ENCODE data around the gene ACKR3. TPM values are rescaled to one million over a fixed set of nuclear protein-coding genes. Genes with fewer than 3 reads are reported as not detected.

The ACKR3 gene
- total RNA-seq, 2 experiments from 2014 or later, result 0.86 to 1.6 TPM

DNA sequence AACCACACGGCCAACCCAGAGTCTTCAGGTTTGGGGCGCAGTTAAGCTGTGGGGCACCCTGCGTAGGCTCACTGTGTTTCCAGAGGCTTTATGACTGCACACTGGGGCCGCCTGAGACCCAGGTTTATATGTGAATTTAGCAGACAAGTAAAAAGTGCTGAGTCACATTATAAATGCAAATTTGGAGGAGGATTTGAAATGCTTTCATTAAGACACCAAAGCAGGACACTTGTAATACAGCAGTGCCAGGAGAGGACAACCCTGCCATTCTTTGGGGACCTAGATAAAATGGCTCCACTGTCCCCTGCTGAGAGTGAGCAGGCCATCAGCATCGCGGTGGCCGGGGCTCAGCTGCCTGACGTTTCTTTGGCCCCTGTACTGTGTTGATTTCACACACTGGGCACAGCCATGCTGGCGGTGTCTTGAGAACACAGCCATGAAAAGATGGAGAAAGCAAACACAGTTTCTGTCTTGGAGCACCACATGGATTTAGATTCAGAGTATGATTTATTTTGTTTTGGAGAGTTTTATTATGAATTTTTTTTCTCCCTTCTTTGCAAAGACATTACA, 10.2 kb downstream of the ACKR3 start:
- CTCF ChIA-PET, result no interaction called here

DNA sequence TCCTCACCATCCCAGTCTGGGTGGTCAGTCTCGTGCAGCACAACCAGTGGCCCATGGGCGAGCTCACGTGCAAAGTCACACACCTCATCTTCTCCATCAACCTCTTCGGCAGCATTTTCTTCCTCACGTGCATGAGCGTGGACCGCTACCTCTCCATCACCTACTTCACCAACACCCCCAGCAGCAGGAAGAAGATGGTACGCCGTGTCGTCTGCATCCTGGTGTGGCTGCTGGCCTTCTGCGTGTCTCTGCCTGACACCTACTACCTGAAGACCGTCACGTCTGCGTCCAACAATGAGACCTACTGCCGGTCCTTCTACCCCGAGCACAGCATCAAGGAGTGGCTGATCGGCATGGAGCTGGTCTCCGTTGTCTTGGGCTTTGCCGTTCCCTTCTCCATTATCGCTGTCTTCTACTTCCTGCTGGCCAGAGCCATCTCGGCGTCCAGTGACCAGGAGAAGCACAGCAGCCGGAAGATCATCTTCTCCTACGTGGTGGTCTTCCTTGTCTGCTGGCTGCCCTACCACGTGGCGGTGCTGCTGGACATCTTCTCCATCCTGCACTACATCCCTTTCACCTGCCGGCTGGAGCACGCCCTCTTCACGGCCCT, 11.2 kb downstream of the ACKR3 start:
- CTCF ChIA-PET, result no interaction called here
- POLR2A ChIA-PET, result no interaction called here

More for the DNA sequence above, 10.2 kb downstream of the ACKR3 start:
- POLR2A ChIA-PET, result no interaction called here

DNA sequence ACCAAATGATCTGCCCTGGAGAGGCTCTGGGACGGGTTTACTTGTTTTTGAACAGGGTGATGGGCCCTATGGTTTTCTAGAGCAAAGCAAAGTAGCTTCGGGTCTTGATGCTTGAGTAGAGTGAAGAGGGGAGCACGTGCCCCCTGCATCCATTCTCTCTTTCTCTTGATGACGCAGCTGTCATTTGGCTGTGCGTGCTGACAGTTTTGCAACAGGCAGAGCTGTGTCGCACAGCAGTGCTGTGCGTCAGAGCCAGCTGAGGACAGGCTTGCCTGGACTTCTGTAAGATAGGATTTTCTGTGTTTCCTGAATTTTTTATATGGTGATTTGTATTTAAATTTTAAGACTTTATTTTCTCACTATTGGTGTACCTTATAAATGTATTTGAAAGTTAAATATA, 11.9 kb downstream of the ACKR3 start:
- ChIA-PET POLR2A (no interaction called here), CTCF (no interaction called here)

DNA sequence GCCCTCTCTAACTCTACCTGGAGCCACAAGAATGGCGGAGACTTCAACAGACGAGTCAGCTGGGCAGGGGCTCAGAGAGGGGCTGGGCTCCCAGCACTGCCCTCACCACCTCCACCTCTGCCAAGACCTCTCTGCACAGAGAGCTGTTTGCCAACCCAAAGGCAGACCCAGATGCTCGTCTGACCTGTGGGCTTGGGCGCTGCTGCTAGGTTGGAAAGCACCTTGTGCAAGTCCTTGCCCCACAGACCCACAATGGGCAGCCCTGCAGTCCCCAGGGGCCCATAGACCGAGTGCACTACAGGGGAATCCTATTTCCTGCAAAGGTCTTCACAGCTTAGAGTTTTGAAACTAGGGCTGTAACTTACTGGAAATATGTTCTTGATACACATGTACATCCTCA, 13.3 kb downstream of the ACKR3 start:
- POLR2A ChIA-PET, result no interaction called here
- CTCF ChIA-PET, result no interaction called here

DNA sequence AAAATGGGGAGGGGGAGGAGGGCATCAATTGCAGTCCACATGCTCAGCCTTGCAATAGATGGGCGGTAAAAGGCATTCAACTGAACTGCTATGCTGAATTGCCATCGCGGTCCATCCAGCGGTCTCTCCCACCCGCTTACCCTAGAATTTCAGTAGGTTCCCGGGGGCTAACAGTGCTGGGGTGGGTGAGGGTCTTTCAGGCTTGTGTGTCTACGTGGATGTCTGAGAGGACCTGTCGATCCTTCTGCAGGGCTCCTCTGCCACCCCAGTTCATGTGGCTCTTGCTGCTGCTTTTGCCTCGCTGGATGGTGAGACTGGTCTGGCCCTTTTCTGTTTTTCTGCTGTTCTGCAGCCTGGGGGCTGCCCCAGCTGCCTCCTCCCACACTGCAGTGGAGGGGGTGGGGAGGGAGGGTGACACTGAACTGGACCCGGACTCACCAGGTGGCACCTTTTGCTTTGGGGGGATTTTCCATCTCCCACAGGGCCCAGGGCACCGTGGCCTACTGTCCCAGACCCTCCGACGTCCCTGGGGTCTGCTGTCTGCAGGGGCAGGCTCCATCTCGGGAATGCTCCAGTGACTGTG, 14.1 kb downstream of the ACKR3 start:
- POLR2A ChIA-PET, result no interaction called here
- CTCF ChIA-PET, result no interaction called here

DNA sequence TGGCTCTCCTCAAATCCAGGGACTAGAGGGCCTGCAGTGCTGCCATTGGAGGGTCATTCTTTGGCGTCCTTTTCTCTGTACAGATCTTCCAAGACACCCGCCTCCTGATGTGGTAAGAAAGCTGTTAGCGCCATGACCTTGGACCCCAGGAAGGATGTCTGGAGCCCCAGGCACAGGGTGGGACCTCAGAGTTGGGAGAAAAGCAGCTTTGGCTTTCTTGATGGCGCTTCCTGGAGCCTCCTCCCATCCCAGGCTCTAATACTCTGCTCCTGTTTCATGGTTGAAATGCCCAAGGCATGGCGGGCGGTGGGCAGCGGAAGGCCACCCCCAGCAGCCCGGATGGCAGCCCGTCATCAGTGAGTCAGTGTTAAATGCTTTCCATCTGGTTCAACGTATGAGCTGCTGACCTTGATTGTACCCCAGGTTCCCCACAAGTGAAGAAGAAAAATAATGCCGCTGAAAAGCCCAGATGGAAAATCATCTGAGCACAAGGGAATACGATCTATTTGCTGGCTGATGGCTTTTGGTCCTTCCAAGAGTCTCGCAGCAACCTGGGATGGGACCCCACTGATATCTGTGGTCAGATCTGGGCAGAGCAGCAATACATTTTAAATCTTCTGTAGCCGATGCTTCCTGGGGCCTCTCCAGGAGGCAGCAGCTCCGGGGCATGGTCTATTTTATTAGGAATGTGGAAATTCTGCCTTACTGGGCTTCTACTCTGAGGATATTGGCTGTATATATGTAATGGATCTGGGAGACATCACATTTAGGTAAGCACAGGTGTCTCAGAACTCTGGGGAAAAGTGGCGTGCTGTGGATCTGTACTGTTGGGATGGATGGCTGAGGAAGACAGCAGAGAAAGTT, 15.1 kb downstream of the ACKR3 start:
- ChIA-PET CTCF (no interaction called here), POLR2A (no interaction called here)

DNA sequence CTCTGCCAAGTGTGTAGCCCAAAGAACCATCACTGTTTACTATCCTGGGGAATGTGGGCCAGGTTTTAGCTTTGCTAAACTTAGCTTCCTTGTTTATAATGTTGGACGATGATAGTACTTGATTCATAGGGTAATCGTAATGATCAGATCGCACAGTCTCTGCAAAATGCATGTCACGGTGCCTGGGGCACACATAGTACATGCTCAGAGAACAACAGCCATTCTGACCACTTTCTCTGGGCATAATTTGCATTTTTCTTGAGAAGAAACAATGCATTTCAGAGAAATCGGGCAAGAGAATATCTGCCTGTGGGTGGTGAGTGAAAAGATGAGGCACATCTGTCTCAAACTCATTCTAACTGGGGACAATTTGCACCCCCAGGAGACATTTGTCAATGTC, 16.3 kb downstream of the ACKR3 start:
- CTCF ChIA-PET, result no interaction called here
- POLR2A ChIA-PET, result no interaction called here

DNA sequence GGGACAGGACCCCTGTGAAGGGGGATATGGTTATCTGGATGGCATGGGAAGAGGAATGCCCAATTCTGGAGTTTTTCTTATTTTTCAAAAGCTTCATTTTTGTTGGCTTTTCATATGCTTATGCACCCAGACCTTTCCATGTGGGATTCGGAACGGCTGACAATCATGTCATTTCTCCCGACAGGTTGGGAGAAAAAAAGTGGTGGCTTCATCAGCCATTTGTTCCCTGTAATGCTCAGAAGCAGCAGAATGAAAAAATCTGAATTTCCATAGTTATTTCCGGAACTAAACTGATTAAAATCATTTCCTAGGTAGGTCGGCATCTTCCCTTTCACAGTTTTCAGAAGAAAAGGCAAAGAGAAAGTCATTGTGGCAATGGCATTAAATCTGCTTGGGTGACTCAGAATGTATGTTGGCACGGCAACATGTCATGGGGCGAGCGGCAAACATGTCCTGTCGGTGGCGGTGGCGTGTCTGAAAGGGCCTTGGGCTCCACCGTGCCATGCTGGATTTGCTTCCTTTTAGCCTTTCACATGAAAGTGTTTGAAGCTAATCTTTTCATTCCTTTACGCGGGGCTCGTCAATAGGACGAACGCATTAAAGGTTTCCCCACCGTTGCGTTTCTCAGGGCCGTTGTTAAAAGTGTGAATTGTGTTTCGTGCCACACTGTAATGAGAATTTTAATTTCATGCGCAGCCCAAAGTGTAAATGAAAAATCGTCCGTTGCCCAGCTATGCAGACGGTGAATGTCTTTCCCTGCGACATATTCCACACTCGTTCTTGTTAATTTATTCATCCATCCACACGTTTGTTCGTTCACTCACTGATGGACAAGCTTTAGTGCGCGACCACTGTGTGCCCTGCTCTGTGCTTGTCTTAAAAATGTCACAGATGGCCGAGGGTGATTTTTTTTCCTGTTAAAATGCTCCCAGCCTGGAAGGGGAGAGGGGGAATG, 18.5 kb downstream of the ACKR3 start:
- CTCF ChIA-PET, result no interaction called here
- POLR2A ChIA-PET, result no interaction called here

DNA sequence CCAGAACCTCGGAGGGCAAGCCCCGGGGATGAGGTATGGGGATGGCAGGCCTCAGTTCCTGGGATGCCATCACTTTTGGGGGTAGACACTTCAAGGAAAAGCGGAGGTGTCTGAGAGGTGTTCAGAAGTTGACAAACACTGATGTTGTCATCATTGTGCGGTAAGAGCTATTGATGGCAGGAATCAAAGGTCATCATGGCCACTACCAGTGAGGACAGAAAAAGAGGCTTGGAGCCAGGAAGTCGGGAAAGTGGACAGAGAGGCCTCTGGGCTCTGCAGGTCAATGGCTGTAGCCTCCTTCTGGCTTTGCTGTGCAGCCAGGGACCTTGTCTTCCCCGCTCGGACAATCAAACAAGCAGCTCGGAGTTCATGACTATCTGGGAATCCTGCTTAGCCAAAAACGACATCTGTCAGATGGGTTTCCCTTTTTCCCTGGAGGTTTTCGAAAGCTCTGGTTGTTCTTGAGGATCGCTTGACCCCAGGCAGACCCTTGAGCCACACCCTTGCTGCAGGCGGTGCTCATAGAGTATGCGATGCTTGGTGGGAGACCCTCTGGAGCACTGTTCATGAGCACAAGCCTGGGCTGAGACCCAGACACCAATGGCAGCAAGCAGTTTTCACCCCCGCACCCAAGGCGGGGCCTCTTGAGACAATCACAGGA, 19.4 kb downstream of the ACKR3 start:
- POLR2A ChIA-PET, result no interaction called here
- CTCF ChIA-PET, result no interaction called here

DNA sequence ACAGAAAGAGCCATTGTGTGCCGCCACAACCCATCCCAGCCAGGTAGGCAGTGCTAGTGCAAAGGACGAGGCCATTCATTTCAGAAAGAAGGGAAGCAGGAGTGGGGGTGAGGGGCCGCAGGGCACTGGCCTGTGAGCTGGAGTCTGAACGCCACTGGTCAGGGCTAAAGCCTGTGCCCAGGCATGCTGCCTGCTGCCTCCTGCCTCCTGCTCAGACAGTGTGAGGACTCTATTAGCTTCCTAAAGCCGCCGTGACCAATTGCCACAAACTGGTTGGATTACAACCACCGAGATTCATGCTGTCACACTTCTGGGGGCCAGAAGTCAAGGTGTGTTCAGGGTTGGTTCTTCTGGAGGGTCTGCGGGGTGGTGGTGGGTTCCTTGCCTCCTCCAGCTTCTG, 21.2 kb downstream of the ACKR3 start:
- ChIA-PET POLR2A (no interaction called here), CTCF (no interaction called here)

DNA sequence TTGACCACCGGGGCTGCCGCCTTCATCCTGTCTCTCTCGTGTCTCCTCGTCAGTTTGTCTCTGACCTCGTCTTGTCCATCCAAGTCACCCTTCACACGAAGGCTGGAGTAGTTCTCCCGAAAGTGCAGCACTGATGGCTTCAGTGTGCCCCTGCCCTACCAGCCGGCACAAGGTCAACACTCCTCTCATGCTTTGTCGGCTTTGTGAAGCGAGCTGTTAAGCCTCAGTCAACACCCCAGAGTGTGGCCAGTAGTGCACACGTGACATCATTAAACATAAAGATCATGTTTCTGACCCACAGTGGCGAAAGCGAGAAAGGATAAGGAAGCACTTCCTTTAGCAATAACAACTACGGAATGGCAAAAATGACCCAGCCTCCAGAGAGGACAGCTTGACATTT, 23.2 kb downstream of the ACKR3 start:
- ChIA-PET POLR2A (no interaction called here), CTCF (no interaction called here)

DNA sequence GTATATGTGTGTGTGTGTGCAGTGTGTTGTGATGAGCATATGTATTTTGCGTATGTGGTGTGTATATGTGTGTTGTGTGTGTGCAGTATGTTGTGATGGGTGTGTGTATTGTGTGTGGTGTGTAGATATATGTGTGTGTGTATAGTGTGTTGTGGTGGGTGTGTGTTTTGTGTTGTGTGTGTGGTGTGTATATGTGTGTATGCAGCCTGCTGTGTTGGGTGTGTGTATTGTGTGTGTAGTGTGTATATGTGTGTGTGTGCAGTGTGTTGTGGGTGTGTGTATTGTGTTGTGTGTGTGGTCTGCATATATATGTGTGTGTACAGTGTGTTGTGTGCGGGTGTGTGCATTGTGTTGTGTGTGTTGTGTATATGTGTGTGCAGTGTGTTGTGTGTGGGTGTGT, 23.9 kb downstream of the ACKR3 start:
- ChIA-PET POLR2A (no interaction called here), CTCF (no interaction called here)

DNA sequence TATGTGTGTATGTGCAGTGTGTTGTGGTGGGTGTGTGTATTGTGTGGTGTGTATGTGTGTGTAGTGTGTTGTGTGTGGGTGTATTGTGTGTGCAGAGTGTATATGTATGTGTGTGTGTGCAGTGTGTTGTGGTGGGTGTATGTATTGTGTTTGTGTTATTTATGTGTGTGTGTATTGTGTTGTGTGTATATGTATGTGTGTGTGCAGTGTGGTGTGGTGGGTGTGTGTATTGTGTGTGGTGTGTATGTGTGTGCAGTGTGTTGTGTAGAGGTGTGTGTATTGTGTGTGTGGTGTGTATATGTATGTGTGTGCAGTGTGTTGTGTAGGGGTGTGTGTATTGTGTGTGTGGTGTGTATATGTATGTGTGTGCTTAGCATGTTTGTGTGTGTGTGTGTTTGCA, 24.3 kb downstream of the ACKR3 start:
- POLR2A ChIA-PET, result no interaction called here
- CTCF ChIA-PET, result no interaction called here

DNA sequence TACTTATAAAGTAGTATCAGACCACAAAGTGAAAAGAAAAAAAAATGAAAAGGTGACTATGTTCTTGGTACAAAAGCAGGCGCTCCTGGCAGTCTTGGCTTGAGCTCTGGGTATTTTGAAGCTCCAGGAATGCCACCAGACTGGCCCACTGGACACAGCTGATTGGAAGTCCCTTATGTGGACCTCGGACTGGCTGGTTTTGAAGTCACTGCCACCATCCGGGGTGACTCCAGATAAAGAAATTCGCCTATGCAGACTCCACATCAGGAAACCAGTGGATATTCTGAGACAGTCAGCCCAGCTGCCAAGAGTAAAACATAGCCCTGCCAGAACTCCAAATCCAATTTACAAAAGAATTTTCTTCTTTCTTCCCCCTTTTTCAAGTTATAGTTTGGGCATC, 28.0 kb downstream of the ACKR3 start:
- ChIA-PET CTCF (no interaction called here), POLR2A (no interaction called here)

DNA sequence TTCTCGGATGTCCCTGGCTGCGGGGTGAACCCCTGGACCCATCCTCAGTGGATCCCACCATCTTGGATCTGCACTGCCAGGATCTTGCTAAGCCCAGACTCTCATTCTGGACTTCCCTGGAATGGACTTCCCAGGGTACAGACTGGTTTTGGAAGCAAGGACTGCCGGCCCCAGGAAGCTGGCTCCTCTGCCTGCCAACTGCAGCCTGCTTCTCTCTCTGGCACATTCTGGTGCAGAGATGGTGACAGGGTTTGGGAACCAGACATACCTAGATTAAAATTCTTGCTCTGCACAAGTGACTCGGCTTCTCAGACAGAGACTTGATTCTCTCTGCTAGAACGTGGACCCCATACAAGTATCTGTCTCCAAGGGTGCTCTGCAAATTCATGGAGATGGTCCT, 29.4 kb downstream of the ACKR3 start:
- ChIA-PET CTCF (no interaction called here), POLR2A (no interaction called here)

DNA sequence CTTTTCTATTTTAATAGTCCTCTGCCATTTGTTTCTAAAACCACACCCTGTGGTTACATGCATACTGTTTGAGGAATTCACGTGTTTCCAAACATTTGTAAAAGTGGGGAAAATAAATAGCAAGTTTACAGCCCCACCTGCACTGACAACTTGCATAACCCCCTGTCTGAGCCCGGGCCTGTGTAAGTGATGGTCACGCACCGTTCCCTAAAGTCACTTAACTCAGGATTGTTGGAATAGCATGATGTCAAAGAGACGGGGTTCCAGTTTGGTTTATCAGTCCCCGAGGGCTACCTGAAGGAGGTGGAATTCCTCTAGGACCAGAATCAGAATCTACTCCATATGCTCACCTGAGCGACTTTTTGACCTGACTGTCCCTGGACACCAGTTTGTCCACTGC, 30.5 kb downstream of the ACKR3 start:
- ChIA-PET POLR2A (no interaction called here), CTCF (no interaction called here)

DNA sequence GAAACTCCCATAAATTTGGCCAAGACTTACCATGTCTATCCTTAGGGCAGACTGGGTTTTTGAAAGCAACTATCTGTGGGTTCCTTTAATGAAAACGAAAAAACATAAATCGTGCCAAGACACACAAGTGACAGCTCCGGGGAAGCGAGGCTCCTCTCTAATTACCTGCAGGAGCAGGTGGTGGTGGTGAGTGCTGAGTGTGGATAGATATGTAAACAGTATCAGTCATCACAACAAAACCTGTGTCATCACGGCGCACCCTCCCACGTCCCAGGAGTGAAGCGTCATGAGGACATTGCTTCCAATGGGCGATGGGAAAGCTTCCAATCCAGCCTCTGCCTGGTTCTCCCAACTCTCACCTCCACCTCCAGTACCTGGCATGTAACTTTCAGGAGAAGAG, 31.3 kb downstream of the ACKR3 start:
- CTCF ChIA-PET, result no interaction called here
- POLR2A ChIA-PET, result no interaction called here

DNA sequence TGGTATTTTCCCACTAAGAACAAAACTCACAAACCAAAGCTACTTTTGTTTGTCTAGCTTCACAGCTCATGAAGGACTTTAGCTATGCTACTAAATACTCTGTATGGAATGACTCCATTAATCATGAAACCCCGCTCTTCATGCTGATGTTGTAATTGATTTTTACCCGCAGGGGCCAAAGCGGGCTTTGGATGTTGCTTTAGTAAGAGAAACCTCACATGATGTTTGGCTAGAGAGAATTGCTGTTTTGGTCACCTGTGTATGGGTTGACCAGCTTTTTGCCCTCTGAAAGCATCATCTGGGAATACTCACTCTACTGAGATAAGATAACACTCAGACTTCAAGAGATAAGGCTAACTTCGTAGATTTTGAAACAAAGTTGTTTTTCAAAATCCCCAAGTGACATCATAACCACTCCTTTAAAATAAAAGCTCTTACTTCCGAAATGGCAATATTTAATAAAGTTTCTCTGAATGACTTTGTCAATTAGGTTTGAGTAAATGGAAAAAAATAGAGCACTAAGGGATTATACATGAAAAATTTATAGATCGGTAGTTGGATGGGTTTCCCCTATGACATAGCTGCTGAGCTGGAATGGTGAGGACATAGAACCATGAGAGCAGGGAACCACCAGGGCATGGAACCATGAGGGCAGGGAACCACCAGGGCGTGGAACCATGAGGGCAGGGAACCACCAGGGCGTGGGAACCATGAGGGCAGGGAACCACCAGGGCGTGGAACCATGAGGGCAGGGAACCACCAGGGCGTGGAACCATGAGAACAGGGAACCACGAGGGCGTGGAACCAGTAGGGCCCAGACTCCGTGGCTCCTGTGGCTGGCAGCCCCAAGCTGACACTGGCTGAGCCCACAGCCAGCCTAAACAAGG, 31.9 kb downstream of the ACKR3 start:
- ChIA-PET CTCF (no interaction called here), POLR2A (no interaction called here)

DNA sequence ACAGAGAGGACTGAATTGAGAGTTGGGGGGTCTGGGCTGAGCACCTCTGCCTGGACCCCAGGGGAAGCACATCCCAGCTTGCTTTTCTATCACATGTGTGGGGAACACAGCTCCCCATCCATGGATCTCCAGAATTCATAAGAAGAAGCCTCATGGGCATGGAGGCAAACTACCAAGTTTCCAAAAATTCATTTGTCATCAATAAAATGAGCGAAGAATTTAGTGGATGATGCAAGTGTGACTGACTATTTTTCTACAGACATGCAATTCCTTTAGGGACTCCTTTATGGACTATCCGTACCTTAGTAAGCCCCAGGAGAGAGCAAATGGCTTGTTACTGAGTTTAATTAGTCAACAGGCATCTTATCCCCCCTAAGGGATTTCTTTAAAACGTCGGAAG, 33.1 kb downstream of the ACKR3 start:
- CTCF ChIA-PET, result no interaction called here

More for the DNA sequence above, 33.1 kb downstream of the ACKR3 start:
- POLR2A ChIA-PET, result no interaction called here
